ENCODE results near the gene ZNF217. TPM values are rescaled to one million over a fixed set of nuclear protein-coding genes. Genes with fewer than 3 reads are reported as not detected.
A peak's percentile ranks its signal among the peaks of the same experiment; 100 is the strongest.
"Not testable (repeated sequence)": the region's sequence is repeated elsewhere in the genome, so short reads cannot be mapped to it uniquely, and the experiment has no call there.

Gene ZNF217
- total RNA-seq, 2 experiments from 2014 or later: 56.3 to 57.5 TPM

DNA sequence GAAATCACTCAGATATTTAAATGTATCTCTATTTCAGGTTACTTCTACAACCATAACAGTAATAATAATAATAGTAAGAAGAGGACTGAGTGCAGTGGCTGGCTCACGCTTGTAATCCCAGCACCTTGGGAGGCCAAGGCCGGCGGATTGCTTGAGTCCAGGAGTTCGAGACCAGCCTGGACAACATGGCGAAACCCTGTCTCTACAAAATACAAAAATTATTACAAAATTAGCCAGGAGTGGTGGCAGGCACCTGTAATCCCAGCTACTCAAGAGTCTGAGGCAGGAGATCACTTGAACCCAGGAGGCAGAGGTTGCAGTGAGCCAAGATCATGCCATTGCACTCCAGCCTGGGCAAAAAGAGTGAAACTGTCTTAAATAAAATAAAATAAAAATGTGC, 11.8 kb upstream of the ZNF217 start:
- H3K9me3 Mint-ChIP-seq; H3K36me3 Mint-ChIP-seq; CTCF ChIA-PET; POLR2A ChIA-PET; H3K27me3 Mint-ChIP-seq; H3K27ac Mint-ChIP-seq; DNase-seq; intact Hi-C loops (cut with micrococcal nuclease); H3K4me3 Mint-ChIP-seq: not testable (repeated sequence)
- H3K4me1 Mint-ChIP-seq (ENCODE audit: low read depth): peaks cover 35% of the 10 kb centered on the region

GRCh38 chr20:53604846-53605245, 11.2 kb upstream of the ZNF217 start:
- H3K27ac Mint-ChIP-seq; H3K9me3 Mint-ChIP-seq; H3K36me3 Mint-ChIP-seq; H3K27me3 Mint-ChIP-seq; DNase-seq; H3K4me3 Mint-ChIP-seq; POLR2A ChIA-PET; intact Hi-C loops (cut with micrococcal nuclease); CTCF ChIA-PET: not testable (repeated sequence)
- peaks cover 35% of the 10 kb centered on the region for H3K4me1 Mint-ChIP-seq (ENCODE audit: low read depth)

- CTCF ChIA-PET: no interaction called here
- H3K9me3 Mint-ChIP-seq: no peaks in the 10 kb centered on the region
- no peaks in the 10 kb centered on the region for H3K36me3 Mint-ChIP-seq
- H3K27me3 Mint-ChIP-seq: no peaks in the 10 kb centered on the region
- H3K4me1 Mint-ChIP-seq (ENCODE audit: low read depth): peaks cover 37% of the 10 kb centered on the region
- POLR2A ChIA-PET: no interaction called here
- H3K4me3 Mint-ChIP-seq: no peak overlapping the region
- no peak for DNase-seq
- intact Hi-C loops (cut with micrococcal nuclease): no loop called here
- H3K27ac Mint-ChIP-seq: no peak overlapping the region
These were observed 9.0 kb upstream of the ZNF217 start for GRCh38 chr20:53602661-53603060.

GRCh38 chr20:53599910-53600632, 6.4 kb upstream of the ZNF217 start:
- intact Hi-C loops (cut with micrococcal nuclease): loop anchor here (5.0 to 10.0 kb wide), 2 partner anchors 242 to 605 kb away; partner anchors contain the start of gene PFDN4
- Mint-ChIP-seq H3K27ac (no peak overlapping the region), H3K4me3 (no peak overlapping the region), H3K27me3 (no peaks in the 10 kb centered on the region), H3K4me1 (ENCODE audit: low read depth) (peaks cover 52% of the 10 kb centered on the region), H3K9me3 (no peaks in the 10 kb centered on the region), H3K36me3 (no peaks in the 10 kb centered on the region)
- ChIA-PET CTCF (no interaction called here), POLR2A (interaction anchor here (1.4 kb wide), 1 partner anchor 10 kb away, joined by 6 read pairs; no protein-coding TSS in a partner anchor)
- no peak for DNase-seq

- peaks cover 53% of the 10 kb centered on the region for H3K4me1 Mint-ChIP-seq (ENCODE audit: low read depth)
- H3K4me3 Mint-ChIP-seq: no peak overlapping the region
- CTCF ChIA-PET: interaction anchor here (1.0 kb wide), 1 partner anchor 17 kb away, joined by 3 read pairs; no protein-coding TSS in a partner anchor
These were observed 5.7 kb upstream of the ZNF217 start for GRCh38 chr20:53599378-53599777.

DNA sequence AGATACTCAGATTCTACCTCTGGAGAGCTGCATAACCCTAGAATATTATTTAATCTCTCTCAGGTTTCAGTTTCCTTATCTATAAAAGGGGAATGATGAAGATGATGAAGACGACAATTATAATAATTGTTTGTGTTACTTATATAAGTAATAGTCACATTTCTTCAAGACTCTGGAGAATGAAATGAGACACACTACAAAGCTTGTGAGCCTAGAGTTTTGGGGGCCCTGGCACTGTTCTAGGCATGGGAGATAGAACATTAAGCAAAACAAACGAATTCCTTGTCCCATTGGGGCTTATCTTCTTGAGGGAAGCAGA, 5.4 kb upstream of the ZNF217 start:
- ChIA-PET POLR2A (interaction anchor here (0.7 to 1.4 kb wide), 2 partner anchors 11 to 317 kb away, joined by 6 to 8 read pairs; no protein-coding TSS in a partner anchor), CTCF (interaction anchor here (1.0 kb wide), 1 partner anchor 17 kb away, joined by 3 read pairs; no protein-coding TSS in a partner anchor)
- intact Hi-C loops (cut with micrococcal nuclease): loop anchor here (5.0 to 10.0 kb wide), 2 partner anchors 243 to 606 kb away; partner anchors contain the start of gene PFDN4
- Mint-ChIP-seq H3K4me1 (ENCODE audit: low read depth) (peaks cover 53% of the 10 kb centered on the region), H3K4me3 (no peak overlapping the region), H3K36me3 (no peaks in the 10 kb centered on the region), H3K27ac (peak overlapping the region; percentile 70), H3K9me3 (no peaks in the 10 kb centered on the region), H3K27me3 (no peaks in the 10 kb centered on the region)
- peak; percentile 8 for DNase-seq

More at GRCh38 chr20:53599378-53599777, 5.7 kb upstream of the ZNF217 start:
- Mint-ChIP-seq H3K27ac (peak overlapping the region; percentile 70), H3K36me3 (no peaks in the 10 kb centered on the region), H3K27me3 (no peaks in the 10 kb centered on the region), H3K9me3 (no peaks in the 10 kb centered on the region)
- DNase-seq: no peak
- intact Hi-C loops (cut with micrococcal nuclease): loop anchor here (5.0 to 10.0 kb wide), 2 partner anchors 243 to 605 kb away; partner anchors contain the start of gene PFDN4
- POLR2A ChIA-PET: interaction anchor here (1.4 kb wide), 1 partner anchor 10 kb away, joined by 6 read pairs; no protein-coding TSS in a partner anchor

- CTCF ChIA-PET: interaction anchor here (1.0 kb wide), 1 partner anchor 18 kb away, joined by 3 read pairs; no protein-coding TSS in a partner anchor
- Mint-ChIP-seq H3K27me3 (no peaks in the 10 kb centered on the region), H3K27ac (peak overlapping the region; percentile 70), H3K4me3 (no peak overlapping the region), H3K4me1 (ENCODE audit: low read depth) (peaks cover 53% of the 10 kb centered on the region), H3K9me3 (no peaks in the 10 kb centered on the region), H3K36me3 (no peaks in the 10 kb centered on the region)
- intact Hi-C loops (cut with micrococcal nuclease): loop anchor here (1.0 to 10.0 kb wide), 3 partner anchors 11 to 606 kb away; partner anchors contain the start of gene PFDN4
- POLR2A ChIA-PET: interaction anchor here (0.7 to 1.4 kb wide), 2 partner anchors 11 to 317 kb away, joined by 6 to 8 read pairs; no protein-coding TSS in a partner anchor
- peak; percentile 63 for DNase-seq
These were observed 4.8 kb upstream of the ZNF217 start for GRCh38 chr20:53598140-53599043.

- DNase-seq: no peak
- H3K4me3 Mint-ChIP-seq: no peak overlapping the region
- H3K9me3 Mint-ChIP-seq: no peaks in the 10 kb centered on the region
- intact Hi-C loops (cut with micrococcal nuclease): loop anchor here (1.0 to 10.0 kb wide), 4 partner anchors 12 to 607 kb away; partner anchors contain the start of gene PFDN4
- peaks cover under 1% of the 10 kb centered on the region for H3K36me3 Mint-ChIP-seq
- peaks cover 53% of the 10 kb centered on the region for H3K4me1 Mint-ChIP-seq (ENCODE audit: low read depth)
- peak overlapping the region; percentile 70 for H3K27ac Mint-ChIP-seq
- no peaks in the 10 kb centered on the region for H3K27me3 Mint-ChIP-seq
- ChIA-PET CTCF (no interaction called here), POLR2A (no interaction called here)
These were observed 4.0 kb upstream of the ZNF217 start for GRCh38 chr20:53597521-53598120.

DNA sequence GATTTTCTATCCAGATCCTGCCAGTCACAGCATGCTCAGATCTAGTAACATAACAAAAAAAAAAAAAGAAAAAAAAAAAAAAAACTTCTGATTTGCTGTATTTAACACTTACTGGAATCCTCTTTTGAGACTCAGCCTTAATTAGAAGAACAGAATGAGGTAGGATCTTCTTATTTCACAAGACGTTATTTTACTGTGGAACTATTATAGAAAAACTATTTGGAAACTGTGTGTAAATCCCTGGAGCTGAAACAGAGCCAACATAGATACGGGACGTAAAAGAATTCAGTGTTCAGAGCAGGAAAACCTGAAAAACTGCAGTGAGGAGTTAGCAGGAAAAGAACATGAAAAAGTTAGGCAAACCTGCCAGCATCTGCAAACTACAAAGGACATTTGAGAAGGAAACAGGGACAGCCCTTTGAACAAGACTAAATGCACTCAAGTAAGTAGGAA, 3.4 kb upstream of the ZNF217 start:
- Mint-ChIP-seq H3K9me3 (no peaks in the 10 kb centered on the region), H3K36me3 (peaks cover 4% of the 10 kb centered on the region), H3K27me3 (no peaks in the 10 kb centered on the region), H3K4me3 (peak overlapping the region; percentile 69), H3K4me1 (ENCODE audit: low read depth) (peaks cover 50% of the 10 kb centered on the region), H3K27ac (peak overlapping the region; percentile 79)
- ChIA-PET POLR2A (interaction anchor here (0.5 kb wide), 1 partner anchor 310 kb away, joined by 4 read pairs; no protein-coding TSS in a partner anchor), CTCF (interaction anchor here (0.8 to 1.6 kb wide), 2 partner anchors 111 to 343 kb away, joined by 3 to 4 read pairs; no protein-coding TSS in a partner anchor)
- intact Hi-C loops (cut with micrococcal nuclease): loop anchor here (2.0 to 10.0 kb wide), 3 partner anchors 46 to 608 kb away; partner anchors contain the start of gene PFDN4
- no peak for DNase-seq

DNA sequence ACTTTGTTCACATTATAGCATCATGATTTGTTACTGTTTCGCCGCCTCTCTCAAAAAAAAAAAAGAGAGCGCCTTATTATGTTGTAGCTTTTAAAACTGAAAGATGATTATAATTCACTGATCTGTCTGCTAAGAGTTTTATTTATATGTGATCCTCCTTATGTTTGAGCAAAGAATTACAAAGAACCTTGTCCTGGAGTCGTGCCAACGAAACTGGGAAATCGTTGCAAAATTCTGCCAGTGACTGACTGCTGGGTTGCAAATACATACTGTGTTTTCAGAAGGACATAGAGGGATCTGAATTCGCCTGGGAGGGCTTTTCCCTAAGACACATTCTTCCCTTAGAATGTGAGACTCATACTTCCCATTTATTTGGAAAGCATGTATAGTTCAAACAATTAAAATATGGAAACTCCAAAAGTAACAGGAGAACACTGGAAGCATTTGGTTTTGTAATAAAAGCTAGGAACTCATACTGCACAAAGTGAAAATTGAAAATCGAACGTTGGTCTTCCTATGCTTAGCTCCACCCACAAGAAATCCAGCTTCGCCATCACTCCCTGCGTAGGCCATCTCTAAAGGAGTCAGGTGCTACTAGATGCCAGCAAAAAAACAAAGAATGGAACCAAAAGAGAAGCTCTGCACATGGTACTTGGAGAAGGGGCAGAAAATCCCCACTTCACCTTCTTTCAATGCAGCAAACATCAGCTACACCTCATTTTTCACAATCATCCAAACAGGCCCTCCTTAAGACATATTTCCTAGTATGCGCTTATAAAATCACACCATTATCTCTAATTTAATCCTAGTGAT, 2.8 kb upstream of the ZNF217 start:
- intact Hi-C loops (cut with micrococcal nuclease): loop anchor here (2.0 to 10.0 kb wide), 3 partner anchors 46 to 608 kb away; partner anchors contain the start of gene PFDN4
- Mint-ChIP-seq H3K4me3 (peak overlapping the region; percentile 69), H3K4me1 (ENCODE audit: low read depth) (peaks cover 50% of the 10 kb centered on the region), H3K27ac (peak overlapping the region; percentile 79)
- POLR2A ChIA-PET: interaction anchor here (0.5 to 1.1 kb wide), 2 partner anchors 27 to 310 kb away, joined by 3 to 4 read pairs; no protein-coding TSS in a partner anchor
- H3K27me3 Mint-ChIP-seq, H3K9me3 Mint-ChIP-seq, H3K36me3 Mint-ChIP-seq: not testable (repeated sequence)
- CTCF ChIA-PET: interaction anchor here (0.8 to 1.6 kb wide), 4 partner anchors 18 to 344 kb away, joined by 3 to 6 read pairs (median 4); no protein-coding TSS in a partner anchor
- peak; percentile 32 for DNase-seq

Data from activated CD4-positive, alpha-beta memory T cell treated with anti-CD3 and anti-CD28 coated beads for 36 hours (primary cell).